ENCODE measurements around the gene DAAM2.

The DAAM2 gene

GRCh38 chr6:39903656-39904055 is 111.5 kb downstream of the DAAM2 start:
- TF ChIP-seq, protein P1, sequence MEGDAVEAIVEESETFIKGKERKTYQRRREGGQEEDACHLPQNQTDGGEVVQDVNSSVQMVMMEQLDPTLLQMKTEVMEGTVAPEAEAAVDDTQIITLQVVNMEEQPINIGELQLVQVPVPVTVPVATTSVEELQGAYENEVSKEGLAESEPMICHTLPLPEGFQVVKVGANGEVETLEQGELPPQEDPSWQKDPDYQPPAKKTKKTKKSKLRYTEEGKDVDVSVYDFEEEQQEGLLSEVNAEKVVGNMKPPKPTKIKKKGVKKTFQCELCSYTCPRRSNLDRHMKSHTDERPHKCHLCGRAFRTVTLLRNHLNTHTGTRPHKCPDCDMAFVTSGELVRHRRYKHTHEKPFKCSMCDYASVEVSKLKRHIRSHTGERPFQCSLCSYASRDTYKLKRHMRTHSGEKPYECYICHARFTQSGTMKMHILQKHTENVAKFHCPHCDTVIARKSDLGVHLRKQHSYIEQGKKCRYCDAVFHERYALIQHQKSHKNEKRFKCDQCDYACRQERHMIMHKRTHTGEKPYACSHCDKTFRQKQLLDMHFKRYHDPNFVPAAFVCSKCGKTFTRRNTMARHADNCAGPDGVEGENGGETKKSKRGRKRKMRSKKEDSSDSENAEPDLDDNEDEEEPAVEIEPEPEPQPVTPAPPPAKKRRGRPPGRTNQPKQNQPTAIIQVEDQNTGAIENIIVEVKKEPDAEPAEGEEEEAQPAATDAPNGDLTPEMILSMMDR (IDR thresholded peaks at IDR 0.05), result no peak

DNA sequence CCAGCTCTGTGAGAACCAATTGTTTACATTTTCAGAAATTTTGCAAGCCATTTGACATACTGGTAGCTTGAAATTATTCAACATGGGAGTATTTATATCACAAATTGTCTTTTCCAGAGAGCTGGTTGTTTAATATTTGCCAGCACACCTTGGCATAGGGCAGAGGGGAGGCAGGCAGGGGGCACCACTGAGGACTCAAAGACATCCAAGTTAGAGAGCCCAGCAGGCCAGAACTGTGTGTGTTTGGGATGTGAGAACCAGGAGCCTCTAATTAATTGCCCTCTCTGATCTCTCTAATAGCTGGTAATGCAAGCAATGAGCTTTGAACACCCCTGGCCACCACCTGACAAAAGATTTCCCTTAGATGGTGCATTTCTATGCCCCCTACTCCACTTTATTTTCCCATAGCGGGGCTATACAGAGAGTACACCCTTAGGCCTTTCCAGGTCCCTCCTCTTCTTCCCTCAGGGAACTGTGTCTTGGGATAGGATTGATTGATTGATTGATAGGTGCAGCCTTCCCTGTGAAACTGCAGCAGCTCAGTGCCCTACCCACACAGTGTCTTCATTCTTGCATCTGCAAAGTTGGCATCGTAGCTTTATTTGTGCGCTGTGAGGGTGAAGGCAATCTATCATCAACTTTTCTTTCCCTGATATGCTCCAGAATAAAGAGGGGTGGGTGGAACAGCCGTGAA is 112.9 kb downstream of the DAAM2 start:
- DNase-seq (ENCODE audit: low spot score), result no peak
- TF ChIP-seq, protein P1 (IDR thresholded peaks at IDR 0.05), result no peak
- Histone ChIP-seq H3K27ac (no peak overlapping the region), H3K4me3 (no peak overlapping the region)

More at GRCh38 chr6:39903656-39904055, 111.5 kb downstream of the DAAM2 start:
- Histone ChIP-seq H3K4me3 (no peak overlapping the region), H3K27ac (no peak overlapping the region)
- no peak for DNase-seq (ENCODE audit: low spot score)

DNA sequence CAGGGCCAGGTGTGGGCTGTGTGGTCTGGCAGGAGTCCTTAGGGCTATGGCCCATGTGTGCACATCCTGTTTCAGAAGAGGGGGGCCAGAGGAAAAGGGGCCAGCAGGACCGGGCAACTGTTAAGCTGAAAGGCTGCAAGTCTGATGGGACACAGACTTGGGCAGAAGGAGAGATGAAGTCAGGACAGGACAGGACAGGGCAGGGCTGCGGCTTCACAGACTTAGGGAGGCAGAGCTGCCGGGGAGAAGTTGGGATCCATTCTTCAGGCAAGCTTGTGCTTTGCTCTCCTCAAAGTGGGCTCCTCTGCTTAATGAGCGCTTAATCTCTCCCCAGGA is 113.4 kb downstream of the DAAM2 start:
- TF ChIP-seq, protein P1 (IDR thresholded peaks at IDR 0.05), result no peak
- Histone ChIP-seq H3K4me3 (no peak overlapping the region), H3K27ac (peak overlapping the region in 1 of 2 donors; percentile 37)
- no peak for DNase-seq (ENCODE audit: low spot score)

GRCh38 chr6:39906318-39906761 is 114.2 kb downstream of the DAAM2 start:
- TF ChIP-seq, protein P1 (IDR thresholded peaks at IDR 0.05), result no peak
- no peak overlapping the region for H3K4me3 ChIP-seq
- peak overlapping the region in 1 of 2 donors; percentile 37 for H3K27ac ChIP-seq
- no peak for DNase-seq (ENCODE audit: low spot score)

DNA sequence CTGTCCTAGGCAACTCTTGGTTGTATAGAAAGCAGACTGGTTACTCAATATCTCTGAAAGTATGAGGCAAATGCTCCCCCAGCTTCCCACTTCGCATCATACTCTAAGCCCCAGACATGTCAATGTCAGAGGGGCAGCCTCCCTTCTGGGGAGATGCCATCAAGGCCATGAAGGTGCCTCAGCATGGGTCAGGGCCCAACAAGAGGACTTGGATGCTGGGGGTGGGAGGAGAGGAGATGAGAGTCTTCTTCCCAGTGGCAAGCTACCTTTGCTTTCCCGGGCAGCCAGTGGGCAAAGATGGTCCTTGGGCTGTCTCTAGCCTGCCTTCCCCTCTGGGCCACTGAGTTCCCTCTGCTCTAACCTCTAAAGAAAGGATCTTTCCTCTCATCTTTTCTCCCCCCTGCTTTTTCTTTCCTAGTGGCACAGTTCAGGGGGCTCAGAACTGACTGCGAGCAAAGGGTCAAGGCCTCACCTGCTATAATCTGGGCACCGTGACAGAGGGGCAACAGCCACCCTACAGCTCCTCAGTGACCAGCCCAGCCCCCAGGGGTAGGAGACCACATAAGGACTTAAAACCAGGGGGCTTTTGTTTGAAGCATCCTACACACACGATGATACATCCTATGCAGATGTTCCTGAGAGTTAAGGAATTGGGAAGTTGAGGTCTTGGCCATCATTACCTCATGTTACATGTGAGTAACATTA is 115.8 kb downstream of the DAAM2 start:
- no peak overlapping the region for H3K4me3 ChIP-seq
- TF ChIP-seq, protein P1 (IDR thresholded peaks at IDR 0.05), result no peak
- no peak overlapping the region for H3K27ac ChIP-seq
- no peak for DNase-seq (ENCODE audit: low spot score)

DNA sequence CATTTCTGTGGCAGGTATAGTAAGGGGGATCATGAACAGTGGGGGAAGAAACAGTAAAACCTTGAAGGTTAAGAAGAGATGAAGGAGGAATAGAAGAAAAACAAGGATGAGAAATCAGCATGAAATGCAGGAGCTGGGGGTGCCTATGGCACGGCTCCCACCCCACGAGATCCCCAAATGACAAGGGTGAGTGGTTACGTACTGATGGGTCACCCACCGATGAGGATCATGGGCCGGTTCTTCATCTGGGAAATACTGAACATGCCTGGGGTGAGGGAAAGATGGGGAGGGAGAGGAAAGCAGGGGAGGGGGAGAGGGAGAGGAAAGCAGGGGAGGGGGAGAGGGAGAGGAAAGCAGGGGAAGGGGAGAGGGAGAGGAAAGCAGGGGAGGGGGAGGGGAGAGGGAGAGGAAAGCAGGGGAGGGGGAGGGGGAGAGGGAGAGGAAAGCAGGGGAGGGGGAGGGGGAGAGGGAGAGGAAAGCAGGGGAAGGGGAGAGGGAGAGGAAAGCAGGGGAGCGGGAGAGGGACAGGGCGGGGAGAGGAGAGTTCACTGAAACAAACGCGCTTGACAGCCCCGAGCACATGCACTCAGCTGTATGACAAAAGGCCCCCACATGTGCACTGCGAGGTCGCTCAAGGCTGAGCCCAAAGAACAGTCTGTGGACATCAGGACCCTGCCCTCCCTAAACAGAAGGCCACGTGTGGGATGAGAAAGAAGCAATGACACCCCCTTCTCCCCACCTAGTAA is 116.8 kb downstream of the DAAM2 start:
- DNase-seq (ENCODE audit: low spot score), result no peak
- TF ChIP-seq, protein P1 (IDR thresholded peaks at IDR 0.05), result no peak
- H3K27ac ChIP-seq, result no peak overlapping the region
- no peak overlapping the region for H3K4me3 ChIP-seq

All from coronary artery (tissue), 2 donors.